Measurements from ENCODE around the gene ACP2.

ACP2 gene

GRCh38 chr11:47269002-47269828, 20.6 kb upstream of the ACP2 start:
- DNase-seq (ENCODE audit: low spot score): peak; percentile 93
- in situ Hi-C loops (cut with MboI; ENCODE audit: low sequenced_read_pairs, unreplicated experiment): loop anchor here (10.0 kb wide), 1 partner anchor 84 kb away; the partner anchor contains the start of gene PACSIN3
- no peak for TF ChIP-seq CTCF (IDR thresholded peaks at IDR 0.05; ENCODE audit: borderline replicate concordance, control extremely low read depth, extremely low read depth, insufficient read depth, missing control alignments)

GRCh38 chr11:47268448-47269001, 19.9 kb upstream of the ACP2 start:
- in situ Hi-C loops (cut with MboI; ENCODE audit: low sequenced_read_pairs, unreplicated experiment): loop anchor here (10.0 kb wide), 1 partner anchor 84 kb away; the partner anchor contains the start of gene PACSIN3
- no peak for DNase-seq (ENCODE audit: low spot score)
- TF ChIP-seq CTCF (IDR thresholded peaks at IDR 0.05; ENCODE audit: borderline replicate concordance, control extremely low read depth, extremely low read depth, insufficient read depth, missing control alignments): no peak

- DNase-seq (ENCODE audit: low spot score): no peak
- in situ Hi-C loops (cut with MboI; ENCODE audit: low sequenced_read_pairs, unreplicated experiment): loop anchor here (10.0 kb wide), 1 partner anchor 83 kb away; the partner anchor contains the start of gene PACSIN3
- TF ChIP-seq CTCF (IDR thresholded peaks at IDR 0.05; ENCODE audit: borderline replicate concordance, control extremely low read depth, extremely low read depth, insufficient read depth, missing control alignments): no peak
Observed at GRCh38 chr11:47267876-47268275, 19.3 kb upstream of the ACP2 start.

GRCh38 chr11:47264521-47264920, 15.9 kb upstream of the ACP2 start:
- in situ Hi-C loops (cut with MboI; ENCODE audit: low sequenced_read_pairs, unreplicated experiment): loop anchor here (10.0 kb wide), 1 partner anchor 80 kb away; the partner anchor contains the start of gene PACSIN3
- no peak for TF ChIP-seq CTCF (IDR thresholded peaks at IDR 0.05; ENCODE audit: borderline replicate concordance, control extremely low read depth, extremely low read depth, insufficient read depth, missing control alignments)
- no peak for DNase-seq (ENCODE audit: low spot score)

GRCh38 chr11:47264119-47264518, 15.5 kb upstream of the ACP2 start:
- TF ChIP-seq CTCF (IDR thresholded peaks at IDR 0.05; ENCODE audit: borderline replicate concordance, control extremely low read depth, extremely low read depth, insufficient read depth, missing control alignments): no peak
- no peak for DNase-seq (ENCODE audit: low spot score)
- in situ Hi-C loops (cut with MboI; ENCODE audit: low sequenced_read_pairs, unreplicated experiment): loop anchor here (10.0 kb wide), 1 partner anchor 79 kb away; the partner anchor contains the start of gene PACSIN3

- TF ChIP-seq CTCF (IDR thresholded peaks at IDR 0.05; ENCODE audit: borderline replicate concordance, control extremely low read depth, extremely low read depth, insufficient read depth, missing control alignments): no peak
- in situ Hi-C loops (cut with MboI; ENCODE audit: low sequenced_read_pairs, unreplicated experiment): loop anchor here (10.0 kb wide), 1 partner anchor 77 kb away; the partner anchor contains the start of gene PACSIN3
- no peak for DNase-seq (ENCODE audit: low spot score)
Observed at GRCh38 chr11:47261291-47261800, 12.7 kb upstream of the ACP2 start.

Measured in GM13976 (cell line).